ENCODE results near the gene RETREG1.

DNA sequence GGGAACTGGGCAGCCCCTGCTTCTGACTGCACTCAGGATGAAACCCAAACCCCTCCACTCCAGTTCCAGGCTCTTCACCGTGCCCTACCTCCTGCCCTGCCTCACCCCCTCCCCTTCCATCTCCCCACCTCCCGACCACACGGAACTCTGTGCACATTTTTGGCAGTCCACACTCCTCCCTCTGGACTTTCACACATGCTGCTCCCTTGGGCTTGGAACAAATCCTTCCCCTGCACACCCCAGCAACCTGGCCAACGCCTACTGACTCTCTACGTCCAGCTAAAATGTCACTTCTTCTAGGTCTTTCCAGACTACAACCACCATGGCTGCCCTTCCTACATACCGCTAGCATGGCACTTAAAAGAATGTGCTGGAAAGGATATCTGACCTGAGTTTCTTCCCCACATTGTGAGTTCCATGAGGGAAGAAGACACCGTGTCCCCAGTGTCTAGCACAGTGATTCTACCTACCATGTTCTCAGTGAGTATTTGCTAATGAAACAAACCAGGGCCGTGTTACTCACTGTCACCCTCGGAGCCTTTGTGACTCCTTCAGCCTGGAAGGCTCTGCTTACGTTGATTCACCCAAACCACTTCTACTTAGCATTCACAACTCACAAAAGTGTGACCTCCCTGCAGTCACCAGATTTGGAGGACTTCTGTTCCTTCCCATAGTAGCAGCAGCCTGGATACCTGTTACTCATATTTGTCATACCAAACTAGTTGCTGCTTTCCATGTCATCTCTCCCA is 18.7 kb downstream of the RETREG1 start:
- no peak for TF ChIP-seq EZH2 (IDR thresholded peaks at IDR 0.05; ENCODE audit: borderline replicate concordance, low read depth, low read length, severe bottlenecking)
- TF ChIP-seq, protein P1, sequence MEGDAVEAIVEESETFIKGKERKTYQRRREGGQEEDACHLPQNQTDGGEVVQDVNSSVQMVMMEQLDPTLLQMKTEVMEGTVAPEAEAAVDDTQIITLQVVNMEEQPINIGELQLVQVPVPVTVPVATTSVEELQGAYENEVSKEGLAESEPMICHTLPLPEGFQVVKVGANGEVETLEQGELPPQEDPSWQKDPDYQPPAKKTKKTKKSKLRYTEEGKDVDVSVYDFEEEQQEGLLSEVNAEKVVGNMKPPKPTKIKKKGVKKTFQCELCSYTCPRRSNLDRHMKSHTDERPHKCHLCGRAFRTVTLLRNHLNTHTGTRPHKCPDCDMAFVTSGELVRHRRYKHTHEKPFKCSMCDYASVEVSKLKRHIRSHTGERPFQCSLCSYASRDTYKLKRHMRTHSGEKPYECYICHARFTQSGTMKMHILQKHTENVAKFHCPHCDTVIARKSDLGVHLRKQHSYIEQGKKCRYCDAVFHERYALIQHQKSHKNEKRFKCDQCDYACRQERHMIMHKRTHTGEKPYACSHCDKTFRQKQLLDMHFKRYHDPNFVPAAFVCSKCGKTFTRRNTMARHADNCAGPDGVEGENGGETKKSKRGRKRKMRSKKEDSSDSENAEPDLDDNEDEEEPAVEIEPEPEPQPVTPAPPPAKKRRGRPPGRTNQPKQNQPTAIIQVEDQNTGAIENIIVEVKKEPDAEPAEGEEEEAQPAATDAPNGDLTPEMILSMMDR (IDR thresholded peaks at IDR 0.05; ENCODE audit: extremely low read depth in 1 of 2, insufficient read depth in 1 of 2, low read depth in 1 of 2, low read length in 2 of 2): no peak
- TF ChIP-seq POLR2A (IDR thresholded peaks at IDR 0.05; ENCODE audit: low read depth, low read length): no peak
- TF ChIP-seq JUN (IDR thresholded peaks at IDR 0.05; ENCODE audit: borderline replicate concordance, insufficient read depth, insufficient read length, low read depth): no peak
- no peak for TF ChIP-seq POLR2AphosphoS5 (IDR thresholded peaks at IDR 0.05; ENCODE audit: insufficient read depth, low read depth, low read length)
- TF ChIP-seq, protein P2, sequence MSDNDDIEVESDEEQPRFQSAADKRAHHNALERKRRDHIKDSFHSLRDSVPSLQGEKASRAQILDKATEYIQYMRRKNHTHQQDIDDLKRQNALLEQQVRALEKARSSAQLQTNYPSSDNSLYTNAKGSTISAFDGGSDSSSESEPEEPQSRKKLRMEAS (IDR thresholded peaks at IDR 0.05; ENCODE audit: insufficient read depth, insufficient read length): no peak
- no peak for TF ChIP-seq FOS (IDR thresholded peaks at IDR 0.05; ENCODE audit: borderline replicate concordance, insufficient read depth, low read length)
